Islet precursor cell (in vitro differentiated cells): ENCODE results near the gene TMIGD2.

ENCODE experiments used
- DNase-seq: peaks from one replicate; pipeline ENCODE4 v3.0.0-alpha.2; 2018

The TMIGD2 gene

GRCh38 chr19:4326215-4326836 lies 24.1 kb upstream of the TMIGD2 start:
- DNase-seq = no peak

DNA sequence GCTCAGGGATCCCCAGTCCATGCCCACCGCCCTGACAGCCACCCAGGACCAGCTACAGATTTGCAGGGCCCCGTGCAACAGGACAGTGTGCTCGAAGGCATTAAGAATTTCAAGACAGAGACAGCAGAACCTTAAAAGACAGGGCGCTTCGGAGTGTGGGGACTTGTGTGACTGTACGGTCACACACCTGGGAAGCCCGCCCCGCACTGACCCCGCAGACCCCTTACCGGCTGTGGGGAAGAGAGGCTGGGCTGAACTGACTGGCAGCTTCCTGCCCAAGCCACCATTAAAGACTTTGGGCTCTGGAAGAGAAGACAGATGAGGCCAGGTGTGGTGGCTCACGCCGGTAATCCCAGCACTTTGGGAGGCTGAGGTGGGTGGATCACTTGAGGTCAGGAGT lies 22.0 kb upstream of the TMIGD2 start:
- no peak for DNase-seq

GRCh38 chr19:4323692-4324091 lies 21.5 kb upstream of the TMIGD2 start:
- no peak for DNase-seq

DNA sequence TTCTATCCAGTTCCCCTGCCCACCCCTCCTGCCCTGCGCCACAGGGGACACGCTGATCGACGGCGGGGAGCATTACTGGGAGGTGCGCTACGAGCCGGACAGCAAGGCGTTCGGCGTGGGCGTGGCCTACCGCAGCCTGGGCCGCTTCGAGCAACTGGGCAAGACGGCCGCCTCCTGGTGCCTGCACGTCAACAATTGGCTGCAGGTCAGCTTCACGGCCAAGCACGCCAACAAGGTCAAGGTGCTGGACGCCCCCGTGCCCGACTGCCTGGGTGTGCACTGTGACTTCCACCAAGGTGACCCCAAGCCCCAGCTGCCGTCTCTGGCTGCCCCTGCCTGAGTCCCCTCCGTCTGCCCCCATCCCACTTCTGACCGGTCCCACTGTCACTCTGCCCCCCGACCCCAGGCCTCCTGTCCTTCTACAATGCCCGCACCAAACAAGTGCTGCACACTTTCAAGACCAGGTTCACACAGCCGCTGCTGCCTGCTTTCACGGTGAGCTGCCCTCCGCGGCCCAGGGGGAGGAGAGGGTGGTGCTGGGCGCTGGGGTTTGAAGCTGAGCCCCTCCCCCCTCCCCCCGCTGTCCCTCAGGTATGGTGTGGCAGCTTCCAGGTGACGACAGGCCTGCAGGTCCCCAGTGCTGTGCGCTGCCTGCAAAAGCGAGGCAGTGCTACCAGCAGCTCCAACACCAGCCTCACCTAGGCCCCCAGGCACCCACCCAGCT lies 20.9 kb upstream of the TMIGD2 start:
- no peak for DNase-seq

- no peak for DNase-seq
These were observed 18.2 kb upstream of the TMIGD2 start for GRCh38 chr19:4320419-4320818.

DNA sequence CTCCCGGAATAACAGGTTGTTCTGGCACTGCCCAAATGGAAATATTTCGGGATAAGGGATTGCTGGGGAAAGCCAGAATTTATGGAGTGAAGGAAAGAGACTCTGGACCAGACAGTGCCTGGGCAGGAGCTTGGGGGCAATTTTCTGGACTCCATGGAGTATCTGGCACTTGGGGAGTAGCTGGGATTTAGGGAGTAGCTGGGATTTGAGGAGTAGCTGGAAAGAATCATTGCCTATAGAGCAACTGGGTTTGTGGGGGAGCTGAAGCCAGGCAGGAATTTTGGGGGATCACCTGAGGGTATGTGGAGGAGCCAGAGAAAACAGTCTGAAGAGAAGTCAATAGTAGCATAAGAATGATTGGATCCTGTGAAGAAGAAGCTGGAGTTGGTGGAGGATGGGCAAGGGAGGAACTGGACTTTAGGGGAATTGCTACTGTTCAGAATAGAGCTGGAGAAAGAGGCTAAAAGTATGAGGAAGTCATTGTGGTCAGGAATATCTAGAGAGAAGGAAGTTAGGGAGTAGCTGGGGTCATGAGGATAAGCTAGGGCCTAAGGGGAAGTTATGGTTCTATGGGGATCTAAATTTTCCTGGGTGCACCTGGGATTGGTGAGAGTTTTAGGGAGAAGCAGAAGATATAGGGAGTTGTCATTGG lies 17.0 kb upstream of the TMIGD2 start:
- no peak for DNase-seq

DNA sequence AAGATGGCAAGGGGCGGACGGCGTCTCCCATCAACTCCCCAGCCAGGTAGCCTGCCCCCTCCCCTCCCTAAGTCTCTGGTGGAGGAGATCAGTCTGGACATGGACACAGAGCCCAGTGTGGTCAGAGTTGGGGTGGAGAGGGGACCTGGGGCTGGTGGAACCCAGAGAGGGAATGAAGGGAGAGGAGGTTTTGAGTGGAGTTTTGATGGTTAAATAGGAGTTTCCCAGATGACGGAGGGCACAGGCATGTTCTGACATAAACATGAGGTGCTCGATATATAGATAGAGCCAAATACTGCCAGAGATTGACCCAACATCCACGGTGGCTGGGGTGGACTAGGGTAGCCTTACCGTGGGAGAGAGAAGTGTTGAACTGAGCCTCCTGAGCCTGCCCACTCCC lies 16.3 kb upstream of the TMIGD2 start:
- DNase-seq = no peak

DNA sequence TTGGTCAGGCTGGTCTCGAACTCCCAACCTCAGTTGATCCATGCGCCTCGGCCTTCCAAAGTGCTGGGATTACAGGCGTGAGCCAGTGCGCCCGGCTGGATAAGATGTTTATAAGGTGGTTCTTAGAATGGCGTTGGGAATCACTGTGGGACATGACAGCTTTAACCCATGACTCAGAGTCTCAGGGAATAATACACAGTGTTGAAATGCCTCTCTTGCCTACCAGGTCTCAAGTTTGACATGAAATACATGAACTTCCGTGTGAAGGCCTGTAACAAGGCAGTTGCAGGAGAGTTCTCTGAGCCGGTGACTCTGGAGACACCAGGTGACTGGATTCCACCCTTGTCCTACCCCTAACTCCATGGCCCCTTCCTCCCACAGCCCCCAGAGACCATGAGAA lies 14.8 kb upstream of the TMIGD2 start:
- no peak for DNase-seq

DNA sequence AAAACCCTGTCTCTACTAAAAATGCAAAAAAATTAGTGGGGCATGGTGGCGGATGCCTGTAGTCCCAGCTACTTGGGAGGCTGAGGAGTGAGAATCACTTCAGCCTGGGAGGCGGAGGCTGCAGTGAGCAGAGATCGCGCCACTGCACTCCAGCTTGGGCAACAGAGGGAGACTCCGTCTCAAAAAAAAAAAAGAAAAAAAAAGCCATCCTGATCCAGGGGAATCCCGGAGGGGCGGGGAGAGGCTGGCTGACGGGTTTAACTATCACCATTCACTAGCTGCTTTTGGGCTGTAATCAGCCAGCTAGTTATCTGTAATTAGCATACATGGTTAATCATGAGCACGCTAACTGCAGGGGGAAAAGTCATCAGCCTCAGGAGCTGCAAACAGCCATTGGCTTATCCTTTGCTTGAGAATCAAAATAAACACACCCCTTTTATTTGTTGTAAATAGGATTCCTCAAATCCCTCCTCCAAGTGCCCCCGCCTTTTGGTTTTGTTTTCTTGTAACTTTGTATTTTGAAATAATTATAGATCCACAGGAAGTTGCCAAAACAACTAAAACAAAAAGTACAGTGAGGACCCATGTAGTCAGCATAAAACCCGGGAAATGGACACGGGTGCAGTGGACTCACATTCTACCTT lies 11.8 kb upstream of the TMIGD2 start:
- DNase-seq = no peak

- no peak for DNase-seq
These were observed 8.3 kb upstream of the TMIGD2 start for GRCh38 chr19:4310247-4311121.

- no peak for DNase-seq
These were observed 3.5 kb upstream of the TMIGD2 start for GRCh38 chr19:4305659-4306058.

- no peak for DNase-seq
These were observed 3.0 kb upstream of the TMIGD2 start for GRCh38 chr19:4305257-4305612.

DNA sequence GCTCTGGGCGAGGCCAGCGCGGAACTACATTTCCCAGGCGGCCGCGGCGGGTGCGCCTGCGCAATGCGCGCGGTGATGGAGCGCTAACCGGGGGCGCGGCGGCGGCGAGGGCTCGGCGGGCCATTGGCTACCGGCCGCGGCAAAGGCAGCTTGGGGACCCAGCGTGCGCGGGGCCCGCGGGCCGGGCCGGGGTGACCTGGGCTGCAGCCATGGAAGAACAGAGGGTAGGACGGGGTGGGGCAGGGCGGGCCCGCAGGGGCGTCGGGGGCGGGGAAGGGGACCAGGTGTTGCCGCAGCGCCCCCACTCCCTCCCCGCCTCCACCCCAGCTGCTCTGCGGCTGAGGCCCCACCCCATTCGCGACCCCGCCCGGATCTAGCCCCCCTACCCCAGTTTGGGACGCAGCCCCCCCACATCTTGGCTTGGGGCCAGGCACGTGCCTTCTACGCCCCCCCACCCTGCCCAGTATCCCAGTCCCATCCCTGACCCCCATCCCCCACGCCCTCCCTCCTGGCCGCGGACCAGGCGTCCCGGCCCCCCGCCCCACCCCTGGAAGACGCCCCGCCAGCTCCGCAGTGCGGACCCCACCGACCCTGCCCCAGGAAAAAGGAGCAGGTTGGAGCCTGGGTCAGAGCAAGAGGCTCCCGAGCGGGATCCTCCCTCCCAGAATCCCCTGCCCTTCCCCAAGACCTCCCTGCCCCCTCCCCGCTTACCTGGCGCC lies 2.5 kb upstream of the TMIGD2 start, which contains the start of gene FSD1:
Gene FSD1 (plus strand): TSS at position 61 of the 719 bp plus-strand sequence. CDS start 149 bp downstream, at position 210.
- DNase-seq = peak; percentile 76

- no peak for DNase-seq
These were observed 1.8 kb upstream of the TMIGD2 start for GRCh38 chr19:4303819-4304537.

DNA sequence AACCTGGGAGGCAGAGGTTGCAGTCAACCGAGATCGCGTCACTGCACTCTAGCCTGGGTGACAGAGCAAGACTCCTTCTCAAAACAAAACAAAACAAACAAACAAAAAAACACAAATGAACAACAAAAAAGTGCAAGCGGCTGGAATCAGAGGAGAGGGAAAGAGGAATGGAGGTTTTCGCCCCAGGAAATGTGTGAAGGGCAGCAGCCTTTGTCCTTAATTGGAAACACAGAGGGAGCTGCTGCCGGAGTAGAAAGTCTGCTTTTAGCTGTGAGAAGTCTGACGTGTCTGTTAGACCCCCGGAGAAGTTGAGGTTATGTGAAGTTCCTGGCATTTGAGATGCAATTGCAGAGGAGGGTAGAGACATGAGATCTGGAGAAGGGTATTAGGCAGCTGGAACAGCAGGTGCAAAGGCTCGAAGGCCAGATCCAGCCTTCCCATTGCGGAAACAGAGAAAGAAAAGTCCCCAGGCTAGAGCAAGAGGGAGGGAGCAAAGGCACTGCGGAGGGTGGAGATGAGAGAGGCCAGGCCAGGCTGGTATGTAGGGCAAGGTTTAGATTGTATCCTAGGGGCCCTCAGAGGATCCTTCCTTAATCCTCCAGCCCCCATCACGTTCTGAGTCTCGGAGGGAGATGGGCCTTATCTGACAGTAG lies 473 bp downstream of the TMIGD2 start:
- peak; percentile 69 for DNase-seq

DNA sequence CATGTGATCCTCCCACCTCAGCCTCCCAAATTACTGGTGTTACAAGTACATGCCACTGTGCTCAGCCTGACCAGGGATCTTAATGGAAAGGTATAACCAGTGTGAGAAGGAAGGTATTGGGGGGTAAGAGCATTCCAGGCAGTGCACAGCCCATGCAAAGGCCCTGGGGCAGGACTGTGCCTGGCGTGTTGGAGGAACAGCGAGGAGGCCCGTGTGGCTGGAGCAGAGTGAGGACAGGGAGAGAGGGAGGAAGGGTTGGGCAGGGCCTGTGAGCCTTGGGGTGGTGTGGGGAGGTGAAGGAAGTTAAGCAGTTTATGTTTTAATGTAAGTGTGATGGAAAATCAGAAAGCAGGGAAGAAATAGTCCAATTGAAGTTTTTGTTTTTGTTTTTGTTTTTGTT lies 1.6 kb downstream of the TMIGD2 start:
- no peak for DNase-seq

DNA sequence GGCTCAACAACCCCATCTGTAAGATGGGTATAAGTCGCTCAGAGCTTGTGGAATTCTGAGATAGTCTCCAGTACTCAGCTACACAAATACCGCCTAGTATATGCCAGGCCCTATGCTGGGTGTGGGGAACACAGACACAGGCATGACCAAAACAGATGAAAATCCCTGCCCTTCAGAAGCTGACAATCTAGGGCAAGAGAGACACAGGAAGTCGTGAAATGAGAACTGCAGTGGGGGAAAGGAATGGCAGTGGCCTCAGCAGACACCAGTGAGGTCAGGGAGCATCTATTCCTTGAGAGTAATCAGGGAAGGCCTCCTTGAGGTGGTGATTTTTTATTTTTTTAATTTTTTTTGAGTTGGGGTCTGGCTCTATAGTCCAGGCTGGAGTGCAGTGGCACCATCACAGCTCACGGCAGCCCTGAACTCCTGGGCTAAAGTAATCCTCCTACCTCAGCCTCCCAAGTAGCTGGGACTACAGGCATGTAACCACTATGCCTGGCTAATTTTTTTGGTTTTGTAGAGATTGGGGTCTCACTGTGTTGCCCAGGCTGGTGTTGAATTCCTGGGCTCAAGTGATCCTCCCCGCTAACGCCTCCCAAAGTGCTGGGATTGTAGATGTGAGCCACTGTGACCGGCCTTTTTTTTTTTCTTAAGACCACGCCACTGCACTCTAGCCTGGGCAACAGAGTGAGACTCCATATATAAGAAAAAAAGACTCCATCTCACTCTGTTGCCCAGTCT lies 3.2 kb downstream of the TMIGD2 start:
- DNase-seq = no peak

- peak; percentile 74 for DNase-seq
These were observed 4.0 kb downstream of the TMIGD2 start for GRCh38 chr19:4297901-4298809.
